GM23248 (cell line): ENCODE results near the gene KAT2A.

Experiments used
- EZH2 ChIP-seq: fragments of 200-600 bp; sonication (generic); IDR thresholded peaks from 2 replicates; pipeline ENCODE4 v1.6.1; 2018; ENCODE audit warnings: antibody characterized with exemption, mild to moderate bottlenecking; ENCODE audit not compliant: insufficient read depth, poor library complexity, severe bottlenecking
- EZH2phosphoT487 ChIP-seq: fragments of 200-600 bp; sonication (generic); IDR thresholded peaks from 2 replicates; pipeline ENCODE4 v1.6.1; 2018; ENCODE audit warnings: antibody characterized with exemption, moderate library complexity, mild to moderate bottlenecking, low read depth; ENCODE audit not compliant: insufficient read depth

GRCh38 chr17:42067371-42068091 lies 53.6 kb downstream of the KAT2A start:
- TF ChIP-seq EZH2 (no peak), EZH2phosphoT487 (no peak)
